AG04449 (cell line): ENCODE measurements around the gene AGAP1.

Experiments used
- CTCF ChIA-PET: fragments of 350-600 bp; formaldehyde crosslinking; extraction: SDS; loops from one replicate; lab custom pipeline; 2021; ENCODE audit warnings: antibody characterized with exemption; lab: Yijun Ruan, JAX
- POLR2A ChIA-PET: fragments of 400-600, 350-600 bp; formaldehyde crosslinking; extraction: SDS; loops from one replicate; lab custom pipeline; 2020; ENCODE audit warnings: antibody characterized with exemption, inconsistent platforms; lab: Yijun Ruan, JAX
- DNase-seq: peaks from one replicate; pipeline ENCODE4 v3.0.0-alpha.2; 2010; ENCODE audit warnings: low read depth, low spot score
- H3K4me3 ChIP-seq: 2 replicates; pipeline ENCODE4 v1.5.1; 2011; ENCODE audit warnings: low read depth, mild to moderate bottlenecking, control low read depth, low read length
- TF ChIP-seq, protein P1 (sequence below): IDR thresholded peaks from one replicate; pipeline ENCODE4 v1.5.1; 2011; ENCODE audit warnings: mild to moderate bottlenecking, moderate library complexity, low read length, control low read depth, inconsistent platforms; ENCODE audit not compliant: insufficient read depth; ENCODE audit errors: missing control alignments

Gene AGAP1

GRCh38 chr2:236051806-236052205, 558.0 kb downstream of the AGAP1 start:
- POLR2A ChIA-PET: no interaction called here
- CTCF ChIA-PET: no interaction called here
- no peak for DNase-seq
- no peak overlapping the region for H3K4me3 ChIP-seq
- TF ChIP-seq, protein P1, sequence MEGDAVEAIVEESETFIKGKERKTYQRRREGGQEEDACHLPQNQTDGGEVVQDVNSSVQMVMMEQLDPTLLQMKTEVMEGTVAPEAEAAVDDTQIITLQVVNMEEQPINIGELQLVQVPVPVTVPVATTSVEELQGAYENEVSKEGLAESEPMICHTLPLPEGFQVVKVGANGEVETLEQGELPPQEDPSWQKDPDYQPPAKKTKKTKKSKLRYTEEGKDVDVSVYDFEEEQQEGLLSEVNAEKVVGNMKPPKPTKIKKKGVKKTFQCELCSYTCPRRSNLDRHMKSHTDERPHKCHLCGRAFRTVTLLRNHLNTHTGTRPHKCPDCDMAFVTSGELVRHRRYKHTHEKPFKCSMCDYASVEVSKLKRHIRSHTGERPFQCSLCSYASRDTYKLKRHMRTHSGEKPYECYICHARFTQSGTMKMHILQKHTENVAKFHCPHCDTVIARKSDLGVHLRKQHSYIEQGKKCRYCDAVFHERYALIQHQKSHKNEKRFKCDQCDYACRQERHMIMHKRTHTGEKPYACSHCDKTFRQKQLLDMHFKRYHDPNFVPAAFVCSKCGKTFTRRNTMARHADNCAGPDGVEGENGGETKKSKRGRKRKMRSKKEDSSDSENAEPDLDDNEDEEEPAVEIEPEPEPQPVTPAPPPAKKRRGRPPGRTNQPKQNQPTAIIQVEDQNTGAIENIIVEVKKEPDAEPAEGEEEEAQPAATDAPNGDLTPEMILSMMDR: no peak

DNA sequence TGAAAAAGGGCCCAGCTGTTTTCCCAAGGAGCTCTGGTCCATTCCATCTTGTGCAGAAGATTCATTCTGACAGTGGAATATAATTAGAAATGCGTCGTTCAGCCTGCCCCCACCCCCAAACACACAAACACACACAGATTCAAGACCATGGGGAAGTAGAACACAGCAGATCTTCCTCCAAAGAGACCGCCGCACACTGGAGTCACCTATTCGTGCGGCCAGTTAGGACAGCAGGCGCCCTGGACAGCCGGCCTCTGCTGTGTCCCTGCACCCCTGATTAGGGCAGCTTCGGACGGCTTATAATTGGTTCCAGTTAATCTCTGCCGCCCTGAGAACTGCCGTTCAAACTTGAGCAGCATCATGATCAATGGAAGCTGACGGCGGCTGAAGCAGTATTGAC, 558.4 kb downstream of the AGAP1 start:
- TF ChIP-seq, protein P1: no peak
- POLR2A ChIA-PET: no interaction called here
- CTCF ChIA-PET: no interaction called here
- no peak for DNase-seq
- H3K4me3 ChIP-seq: no peak overlapping the region

GRCh38 chr2:236052926-236053821, 559.3 kb downstream of the AGAP1 start:
- no peak for DNase-seq
- POLR2A ChIA-PET: no interaction called here
- TF ChIP-seq, protein P1: no peak
- no peak overlapping the region for H3K4me3 ChIP-seq
- CTCF ChIA-PET: no interaction called here

DNA sequence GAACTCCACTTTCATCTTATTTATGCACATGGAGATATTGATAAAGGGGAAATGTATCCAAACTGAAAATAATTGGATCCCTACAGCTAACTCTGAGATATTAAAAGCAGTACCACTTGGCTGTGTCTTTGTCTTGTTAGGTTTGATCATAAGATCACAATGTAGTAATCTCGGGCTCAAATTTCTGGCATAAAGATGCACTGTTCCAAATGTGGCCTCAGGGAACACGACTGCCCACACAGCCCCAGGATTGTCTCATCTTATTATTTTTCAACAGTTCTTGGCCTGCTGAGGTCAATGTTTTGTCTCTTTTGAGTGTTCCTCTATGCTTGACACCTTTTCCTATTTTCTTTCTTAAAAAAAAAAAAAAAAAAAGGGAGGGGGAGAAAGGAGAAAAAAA, 560.3 kb downstream of the AGAP1 start:
- no peak for DNase-seq
- H3K4me3 ChIP-seq: no peak overlapping the region
- CTCF ChIA-PET: no interaction called here
- POLR2A ChIA-PET: no interaction called here
- TF ChIP-seq, protein P1: no peak

- POLR2A ChIA-PET: no interaction called here
- CTCF ChIA-PET: no interaction called here
These were observed 560.9 kb downstream of the AGAP1 start for GRCh38 chr2:236054621-236055305.

More at GRCh38 chr2:236054621-236055305, 560.9 kb downstream of the AGAP1 start:
- no peak for DNase-seq
- no peak overlapping the region for H3K4me3 ChIP-seq
- TF ChIP-seq, protein P1: no peak
